HCT116 (cell line): ENCODE measurements around the gene IRF2. TPM values are rescaled to one million over a fixed set of nuclear protein-coding genes. Genes with fewer than 3 reads are reported as not detected.

Experiments used
- ATAC-seq: fragments of 200-7000 bp; cut with Tn5 transposase; 2 replicates; pipeline ENCODE4 v1.9.1; 2020; ENCODE audit warnings: mild to moderate bottlenecking, moderate library complexity
- BruUV-seq: library from RNA; stranded (reverse); fragments of 400-500 nt; replicated peaks from 2 replicates; lab custom pipeline; 2021; lab: Mats Ljungman, UMichigan
- CTCF ChIA-PET: fragments of 300-600 bp; sonication (Branson Sonifier 250); formaldehyde crosslinking; loops from one replicate; lab custom pipeline; 2021; ENCODE audit warnings: antibody characterized with exemption; lab: Charles Lee
- POLR2A ChIA-PET: fragments of 300-600, 350-600 bp; sonication (Branson Sonifier 250); formaldehyde crosslinking; loops from one replicate; lab custom pipeline; 2021; ENCODE audit warnings: antibody characterized with exemption; lab: Charles Lee
- RAD21 ChIA-PET, 2 experiments: fragments of 300-600 bp; sonication (Branson Sonifier 250); formaldehyde crosslinking; loops; one replicate each; lab custom pipeline; 2023; ENCODE audit warnings: low total read pairs in 2 of 2; ENCODE audit not compliant: uncharacterized antibody in 2 of 2, unreplicated experiment in 2 of 2, low non-redundant PET in 1 of 2; lab: Charles Lee
- DNase-seq: peaks from one replicate; pipeline ENCODE4 v3.0.0-alpha.2; 2010; ENCODE audit warnings: low read depth, low spot score
- H2AFZ ChIP-seq: fragments of 200-600 bp; shearing (Covaris generic), sonication (generic); 2 replicates; pipeline ENCODE4 v1.6.1; 2017; ENCODE audit warnings: low read depth, mixed run types, mixed read lengths, antibody characterized with exemption, low read length; ENCODE audit not compliant: poor library complexity, severe bottlenecking
- H3K27ac ChIP-seq: 2 replicates; pipeline ENCODE4 v1.5.1; 2012; ENCODE audit warnings: low read depth, low read length
- H3K27me3 ChIP-seq: fragments of 200-600 bp; sonication (generic); 2 replicates; pipeline ENCODE4 v1.6.1; 2016; ENCODE audit warnings: mixed run types, low read length, mixed read lengths; ENCODE audit not compliant: insufficient read depth
- H3K36me3 ChIP-seq, 2 experiments: fragments of 200-500 bp in 1 of 2; fragments of 200-600 bp in 1 of 2; sonication (Bioruptor generic) in 1 of 2; sonication (generic) in 1 of 2; 2 replicates each; pipeline versions ENCODE4 v1.5.1 to v1.6.1; 2014 to 2016; ENCODE audit warnings: low read length in 2 of 2, inconsistent platforms in 1 of 2, mixed read lengths in 1 of 2, mixed run types in 1 of 2; ENCODE audit not compliant: insufficient read depth in 2 of 2, control insufficient read depth in 1 of 2
- H3K4me1 ChIP-seq, 2 experiments: fragments of 200-600 bp in 1 of 2; sonication (generic) in 1 of 2; 2 replicates each; pipeline versions ENCODE4 v1.5.1 to v1.6.1; 2012 to 2017; ENCODE audit warnings: low read length in 2 of 2, inconsistent platforms in 1 of 2, mild to moderate bottlenecking in 1 of 2, mixed read lengths in 1 of 2, mixed run types in 1 of 2, moderate library complexity in 1 of 2; ENCODE audit not compliant: insufficient read depth in 2 of 2, control insufficient read depth in 1 of 2
- H3K4me2 ChIP-seq: fragments of 200-600 bp; sonication (generic); 2 replicates; pipeline ENCODE4 v1.6.1; 2017; ENCODE audit warnings: mixed run types, low read length, mixed read lengths
- H3K4me3 ChIP-seq, 2 experiments: fragments of 200-600 bp in 1 of 2; sonication (generic) in 1 of 2; replicated peaks in 1 of 2; 2 replicates each; pipeline ENCODE4 v1.5.1; 2011 to 2016; ENCODE audit warnings: low read length in 2 of 2, control low read depth in 1 of 2, low read depth in 1 of 2, mild to moderate bottlenecking in 1 of 2, mixed read lengths in 1 of 2, mixed run types in 1 of 2
- H3K79me2 ChIP-seq: fragments of 200-600 bp; sonication (generic); 2 replicates; pipeline ENCODE4 v1.6.1; 2017; ENCODE audit warnings: mild to moderate bottlenecking, mixed run types, low read length, moderate library complexity, mixed read lengths; ENCODE audit not compliant: insufficient read depth
- H3K9ac ChIP-seq: fragments of 200-600 bp; sonication (generic); 2 replicates; pipeline ENCODE4 v1.6.1; 2016; ENCODE audit warnings: low read length, mixed read lengths
- H3K9me2 ChIP-seq: fragments of 200-600 bp; sonication (generic), shearing (Covaris generic); 2 replicates; pipeline ENCODE4 v1.6.1; 2017; ENCODE audit warnings: mixed run types, mild to moderate bottlenecking, moderate library complexity; ENCODE audit not compliant: insufficient read depth
- H3K9me3 ChIP-seq, 2 experiments: fragments of 200-500 bp in 1 of 2; fragments of 200-600 bp in 1 of 2; sonication (Bioruptor generic) in 1 of 2; sonication (generic) in 1 of 2; 2 replicates each; pipeline ENCODE4 v1.6.1; 2014 to 2017; ENCODE audit warnings: low read length in 2 of 2, mixed read lengths in 2 of 2, inconsistent platforms in 1 of 2, low read depth in 1 of 2, mild to moderate bottlenecking in 1 of 2, mixed run types in 1 of 2, moderate library complexity in 1 of 2; ENCODE audit not compliant: control insufficient read depth in 1 of 2, insufficient read depth in 1 of 2
- H4K20me1 ChIP-seq: fragments of 200-600 bp; sonication (generic), shearing (Covaris generic); 2 replicates; pipeline ENCODE4 v1.6.1; 2017; ENCODE audit warnings: mixed run types, mild to moderate bottlenecking, moderate library complexity; ENCODE audit not compliant: insufficient read depth
- CBX3 ChIP-seq: IDR thresholded peaks from 2 replicates; pipeline ENCODE4 v1.6.1; 2012; ENCODE audit warnings: low read depth
- CEBPB ChIP-seq: IDR thresholded peaks from 2 replicates; pipeline ENCODE4 v1.6.1; 2012; ENCODE audit warnings: low read depth
- EGR1 ChIP-seq: IDR thresholded peaks from 2 replicates; pipeline ENCODE4 v1.6.1; 2012; ENCODE audit warnings: low read depth
- EZH2phosphoT487 ChIP-seq: fragments of 200-600 bp; IDR thresholded peaks from 2 replicates; pipeline ENCODE4 v1.6.1; 2018; ENCODE audit warnings: antibody characterized with exemption, borderline replicate concordance
- FOSL1 ChIP-seq: IDR thresholded peaks from 2 replicates; pipeline ENCODE4 v1.6.1; 2012; ENCODE audit warnings: low read depth
- POLR2A ChIP-seq: IDR thresholded peaks from 2 replicates; pipeline ENCODE4 v1.7.0; 2011; ENCODE audit warnings: borderline replicate concordance; ENCODE audit not compliant: insufficient read depth, insufficient read length; ENCODE audit errors: extremely low read depth
- RAD21 ChIP-seq: IDR thresholded peaks from 2 replicates; pipeline ENCODE4 v1.6.1; 2012; ENCODE audit warnings: low read depth, mild to moderate bottlenecking
- SIN3A ChIP-seq: IDR thresholded peaks from 2 replicates; pipeline ENCODE4 v1.6.1; 2012; ENCODE audit warnings: low read depth
- SRF ChIP-seq: IDR thresholded peaks from 2 replicates; pipeline ENCODE4 v1.6.1; 2012; ENCODE audit warnings: low read depth
- ZFX ChIP-seq: fragments of 450-650 bp; IDR thresholded peaks from 2 replicates; pipeline ENCODE4 v1.6.1; 2017
- ZNF274 ChIP-seq: fragments of 200-500 bp; sonication (Bioruptor generic); IDR thresholded peaks from 2 replicates; pipeline ENCODE4 v1.6.1; 2014; ENCODE audit warnings: mild to moderate bottlenecking, low read depth, low read length, inconsistent platforms
- intact Hi-C: fragments of 100-400 bp; cut with micrococcal nuclease; formaldehyde crosslinking; loops from 2 replicates; pipeline ENCODE4 v1.10.0; 2022
- total RNA-seq: library from RNA; stranded (reverse); gene quantifications from one replicate; pipeline ENCODE4 v1.2.1, GENCODE V29; 2021; ENCODE audit not compliant: unreplicated experiment
- TF ChIP-seq, protein P1 (sequence below): IDR thresholded peaks from 2 replicates; pipeline ENCODE4 v1.6.1; 2011; ENCODE audit warnings: mild to moderate bottlenecking, low read length, moderate library complexity; ENCODE audit not compliant: insufficient replicate concordance; ENCODE audit errors: extremely low read depth
- TF ChIP-seq, protein P2 (sequence below), 3 experiments: fragments of 200-600 bp in 1 of 3; sonication (generic) in 1 of 3; IDR thresholded peaks in 2 of 3; conservative IDR thresholded peaks in 1 of 3; 2 replicates each; pipeline ENCODE4 v1.5.1; 2012 to 2017; ENCODE audit warnings: low read depth in 2 of 3, low read length in 2 of 3, antibody characterized with exemption in 1 of 3, borderline replicate concordance in 1 of 3, control low read depth in 1 of 3, mild to moderate bottlenecking in 1 of 3, mixed read lengths in 1 of 3, mixed run types in 1 of 3, moderate library complexity in 1 of 3; ENCODE audit not compliant: insufficient read depth in 1 of 3

Gene IRF2
- total RNA-seq, 1 experiment from 2014 or later, result 10.6 TPM

DNA sequence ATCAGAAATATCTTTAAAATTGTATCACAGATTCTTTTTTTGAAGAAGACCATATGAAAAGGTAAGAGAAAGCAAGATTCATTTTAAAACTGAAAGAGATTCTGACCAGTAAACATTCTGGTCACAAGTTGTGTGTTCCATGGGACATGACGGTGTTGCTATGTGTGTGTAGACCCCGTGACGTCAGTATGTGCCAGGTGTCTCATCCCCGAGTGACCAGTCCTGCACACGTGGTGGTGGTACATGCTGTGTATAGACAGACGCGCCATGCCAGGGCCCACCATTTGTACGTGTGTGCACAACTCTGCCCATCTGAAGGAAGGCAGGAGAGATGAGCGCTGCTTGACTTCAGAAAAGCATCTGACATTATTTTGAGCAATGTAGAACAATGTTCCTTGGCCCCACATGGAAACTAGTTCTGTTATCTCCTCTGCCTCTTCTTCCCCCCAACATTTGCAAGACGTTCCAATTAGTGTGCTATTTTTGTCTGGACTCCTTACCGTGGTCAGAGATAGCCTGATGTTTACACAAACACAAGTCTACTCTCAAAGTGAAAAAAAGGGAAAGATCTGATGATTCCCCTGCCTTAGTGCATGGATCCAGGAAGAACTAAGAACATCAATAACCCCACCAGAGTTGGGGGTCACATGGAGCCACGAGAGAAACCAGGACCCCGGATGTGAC lies 51.2 kb downstream of the IRF2 start:
- Histone ChIP-seq H3K79me2 (no peaks in the 10 kb centered on the region), H3K4me3 (no peak overlapping the region), H3K36me3 (no peaks in the 10 kb centered on the region; a peak in 1 of 4 replicates), H2AFZ (no peak overlapping the region), H3K9me3 (no peaks in the 10 kb centered on the region), H3K4me2 (no peak overlapping the region), H3K9me2 (no peaks in the 10 kb centered on the region), H3K27ac (no peak overlapping the region), H3K9ac (no peak overlapping the region), H3K4me1 (peaks cover 4 to 11% of the 10 kb centered on the region in 2 experiments), H4K20me1 (no peaks in the 10 kb centered on the region), H3K27me3 (no peaks in the 10 kb centered on the region)
- POLR2A ChIA-PET, result no interaction called here
- no peak for DNase-seq
- CTCF ChIA-PET, result no interaction called here
- ATAC-seq, result no peak
- TF ChIP-seq, protein P1, sequence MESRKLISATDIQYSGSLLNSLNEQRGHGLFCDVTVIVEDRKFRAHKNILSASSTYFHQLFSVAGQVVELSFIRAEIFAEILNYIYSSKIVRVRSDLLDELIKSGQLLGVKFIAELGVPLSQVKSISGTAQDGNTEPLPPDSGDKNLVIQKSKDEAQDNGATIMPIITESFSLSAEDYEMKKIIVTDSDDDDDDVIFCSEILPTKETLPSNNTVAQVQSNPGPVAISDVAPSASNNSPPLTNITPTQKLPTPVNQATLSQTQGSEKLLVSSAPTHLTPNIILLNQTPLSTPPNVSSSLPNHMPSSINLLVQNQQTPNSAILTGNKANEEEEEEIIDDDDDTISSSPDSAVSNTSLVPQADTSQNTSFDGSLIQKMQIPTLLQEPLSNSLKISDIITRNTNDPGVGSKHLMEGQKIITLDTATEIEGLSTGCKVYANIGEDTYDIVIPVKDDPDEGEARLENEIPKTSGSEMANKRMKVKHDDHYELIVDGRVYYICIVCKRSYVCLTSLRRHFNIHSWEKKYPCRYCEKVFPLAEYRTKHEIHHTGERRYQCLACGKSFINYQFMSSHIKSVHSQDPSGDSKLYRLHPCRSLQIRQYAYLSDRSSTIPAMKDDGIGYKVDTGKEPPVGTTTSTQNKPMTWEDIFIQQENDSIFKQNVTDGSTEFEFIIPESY, result no peak
- TF ChIP-seq FOSL1 (no peak), CBX3 (no peak), EGR1 (no peak), ZNF274 (no peak), ZFX (no peak), POLR2A (no peak), SIN3A (no peak), CEBPB (no peak), RAD21 (no peak), EZH2phosphoT487 (no peak), SRF (no peak)
- TF ChIP-seq, protein P2, sequence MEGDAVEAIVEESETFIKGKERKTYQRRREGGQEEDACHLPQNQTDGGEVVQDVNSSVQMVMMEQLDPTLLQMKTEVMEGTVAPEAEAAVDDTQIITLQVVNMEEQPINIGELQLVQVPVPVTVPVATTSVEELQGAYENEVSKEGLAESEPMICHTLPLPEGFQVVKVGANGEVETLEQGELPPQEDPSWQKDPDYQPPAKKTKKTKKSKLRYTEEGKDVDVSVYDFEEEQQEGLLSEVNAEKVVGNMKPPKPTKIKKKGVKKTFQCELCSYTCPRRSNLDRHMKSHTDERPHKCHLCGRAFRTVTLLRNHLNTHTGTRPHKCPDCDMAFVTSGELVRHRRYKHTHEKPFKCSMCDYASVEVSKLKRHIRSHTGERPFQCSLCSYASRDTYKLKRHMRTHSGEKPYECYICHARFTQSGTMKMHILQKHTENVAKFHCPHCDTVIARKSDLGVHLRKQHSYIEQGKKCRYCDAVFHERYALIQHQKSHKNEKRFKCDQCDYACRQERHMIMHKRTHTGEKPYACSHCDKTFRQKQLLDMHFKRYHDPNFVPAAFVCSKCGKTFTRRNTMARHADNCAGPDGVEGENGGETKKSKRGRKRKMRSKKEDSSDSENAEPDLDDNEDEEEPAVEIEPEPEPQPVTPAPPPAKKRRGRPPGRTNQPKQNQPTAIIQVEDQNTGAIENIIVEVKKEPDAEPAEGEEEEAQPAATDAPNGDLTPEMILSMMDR (IDR thresholded peaks at IDR 0.05 in 2 of 3, conservative IDR thresholded peaks at IDR 0.05 in 1 of 3; ENCODE audit: borderline replicate concordance in 1 of 3, insufficient read depth in 1 of 3, low read depth in 2 of 3, low read length in 2 of 3), result no peak
- no TSS peak for BruUV-seq
- intact Hi-C loops, result no loop called here
- RAD21 ChIA-PET, result no interaction called here
